Mammary epithelial cell (primary cell): ENCODE results near the gene WDR6.

Experiments
- EZH2 ChIP-seq: IDR thresholded peaks from 2 replicates; pipeline ENCODE4 v1.6.1; 2012; ENCODE audit warnings: low read length, inconsistent platforms, borderline replicate concordance
- TF ChIP-seq, protein P1 (sequence below), 2 donors: IDR thresholded peaks in 1 of 2; conservative IDR thresholded peaks in 1 of 2; 2 replicates each; pipeline ENCODE4 v1.5.1; 2011 to 2012; ENCODE audit warnings: inconsistent platforms in 2 of 2, low read length in 2 of 2, mild to moderate bottlenecking in 2 of 2, control low read depth in 1 of 2, low read depth in 1 of 2; ENCODE audit not compliant: insufficient read depth in 1 of 2; ENCODE audit errors: extremely low read depth in 1 of 2

DNA sequence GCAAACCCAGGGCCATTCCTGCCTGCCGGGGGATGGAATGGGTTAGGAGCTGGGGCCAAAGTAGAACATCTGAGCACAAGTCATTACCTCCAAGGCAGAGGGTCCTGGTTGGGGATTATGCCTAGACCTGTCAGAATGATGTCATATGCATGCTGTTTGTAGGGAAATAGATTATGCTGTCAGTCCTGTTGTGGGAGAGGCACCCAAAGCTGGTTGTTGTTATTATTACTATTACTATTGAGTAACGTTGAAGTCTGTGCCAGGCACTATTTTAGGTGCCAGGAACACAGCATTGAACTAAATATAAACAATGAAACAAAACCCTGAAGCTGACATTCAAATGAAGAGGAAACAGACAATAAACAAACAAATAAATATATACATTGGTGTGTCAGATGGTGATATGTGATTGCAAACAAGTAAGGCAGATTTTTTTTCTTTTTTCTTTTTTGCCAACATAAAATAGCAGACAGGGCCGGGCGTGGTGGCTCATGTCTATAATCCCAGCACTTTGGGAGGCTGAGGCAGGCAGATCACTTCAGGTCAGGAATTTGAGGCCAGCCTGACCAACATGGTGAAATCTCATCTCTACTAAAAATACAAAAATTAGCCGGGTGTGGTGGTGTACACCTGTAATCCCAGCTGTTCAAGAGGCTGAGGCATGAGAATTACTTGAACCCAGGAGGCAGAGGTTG, 15.2 kb upstream of the WDR6 start:
- TF ChIP-seq, protein P1, sequence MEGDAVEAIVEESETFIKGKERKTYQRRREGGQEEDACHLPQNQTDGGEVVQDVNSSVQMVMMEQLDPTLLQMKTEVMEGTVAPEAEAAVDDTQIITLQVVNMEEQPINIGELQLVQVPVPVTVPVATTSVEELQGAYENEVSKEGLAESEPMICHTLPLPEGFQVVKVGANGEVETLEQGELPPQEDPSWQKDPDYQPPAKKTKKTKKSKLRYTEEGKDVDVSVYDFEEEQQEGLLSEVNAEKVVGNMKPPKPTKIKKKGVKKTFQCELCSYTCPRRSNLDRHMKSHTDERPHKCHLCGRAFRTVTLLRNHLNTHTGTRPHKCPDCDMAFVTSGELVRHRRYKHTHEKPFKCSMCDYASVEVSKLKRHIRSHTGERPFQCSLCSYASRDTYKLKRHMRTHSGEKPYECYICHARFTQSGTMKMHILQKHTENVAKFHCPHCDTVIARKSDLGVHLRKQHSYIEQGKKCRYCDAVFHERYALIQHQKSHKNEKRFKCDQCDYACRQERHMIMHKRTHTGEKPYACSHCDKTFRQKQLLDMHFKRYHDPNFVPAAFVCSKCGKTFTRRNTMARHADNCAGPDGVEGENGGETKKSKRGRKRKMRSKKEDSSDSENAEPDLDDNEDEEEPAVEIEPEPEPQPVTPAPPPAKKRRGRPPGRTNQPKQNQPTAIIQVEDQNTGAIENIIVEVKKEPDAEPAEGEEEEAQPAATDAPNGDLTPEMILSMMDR (conservative IDR thresholded peaks at IDR 0.05 in 1 of 2, IDR thresholded peaks at IDR 0.05 in 1 of 2; ENCODE audit: extremely low read depth in 1 of 2, insufficient read depth in 1 of 2, low read depth in 1 of 2, low read length in 2 of 2) = no peak
- TF ChIP-seq EZH2 = no peak
